ENCODE results near the gene CNTD1. TPM values are rescaled to one million over a fixed set of nuclear protein-coding genes. Genes with fewer than 3 reads are reported as not detected.

The CNTD1 gene, protein sequence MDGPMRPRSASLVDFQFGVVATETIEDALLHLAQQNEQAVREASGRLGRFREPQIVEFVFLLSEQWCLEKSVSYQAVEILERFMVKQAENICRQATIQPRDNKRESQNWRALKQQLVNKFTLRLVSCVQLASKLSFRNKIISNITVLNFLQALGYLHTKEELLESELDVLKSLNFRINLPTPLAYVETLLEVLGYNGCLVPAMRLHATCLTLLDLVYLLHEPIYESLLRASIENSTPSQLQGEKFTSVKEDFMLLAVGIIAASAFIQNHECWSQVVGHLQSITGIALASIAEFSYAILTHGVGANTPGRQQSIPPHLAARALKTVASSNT
- total RNA-seq, result 0.09 to 0.14 TPM in 2 of 3 replicates, not detected in the other

GRCh38 chr17:42798383-42799380 lies at the start of gene CNTD1, which contains the start of gene COA3:
CNTD1 (plus strand) TSS chr17:42798861; CDS start chr17:42799068, 207 bp downstream.
COA3 (minus strand) TSS chr17:42798704; CDS start chr17:42798681, 23 bp downstream.
- H3K27ac Mint-ChIP-seq, result peak within 1 kb of the TSS; percentile 87
- peak; percentile 58 to 79 for DNase-seq (ENCODE audit: low spot score in 2 of 2, unreplicated experiment in 2 of 2)
- peaks cover 15% of the 10 kb centered on the region for H3K4me1 Mint-ChIP-seq
- H3K36me3 Mint-ChIP-seq, result peaks cover 8% of the 10 kb centered on the region
- no peaks in the 10 kb centered on the region for H3K9me3 Mint-ChIP-seq
- TF ChIP-seq CTCF (IDR thresholded peaks at IDR 0.05; ENCODE audit: unreplicated experiment), result no peak
- peak within 1 kb of the TSS; percentile 91 for H3K4me3 Mint-ChIP-seq
- peaks cover 12% of the 10 kb centered on the region for H3K27me3 Mint-ChIP-seq (ENCODE audit: low read depth)

DNA sequence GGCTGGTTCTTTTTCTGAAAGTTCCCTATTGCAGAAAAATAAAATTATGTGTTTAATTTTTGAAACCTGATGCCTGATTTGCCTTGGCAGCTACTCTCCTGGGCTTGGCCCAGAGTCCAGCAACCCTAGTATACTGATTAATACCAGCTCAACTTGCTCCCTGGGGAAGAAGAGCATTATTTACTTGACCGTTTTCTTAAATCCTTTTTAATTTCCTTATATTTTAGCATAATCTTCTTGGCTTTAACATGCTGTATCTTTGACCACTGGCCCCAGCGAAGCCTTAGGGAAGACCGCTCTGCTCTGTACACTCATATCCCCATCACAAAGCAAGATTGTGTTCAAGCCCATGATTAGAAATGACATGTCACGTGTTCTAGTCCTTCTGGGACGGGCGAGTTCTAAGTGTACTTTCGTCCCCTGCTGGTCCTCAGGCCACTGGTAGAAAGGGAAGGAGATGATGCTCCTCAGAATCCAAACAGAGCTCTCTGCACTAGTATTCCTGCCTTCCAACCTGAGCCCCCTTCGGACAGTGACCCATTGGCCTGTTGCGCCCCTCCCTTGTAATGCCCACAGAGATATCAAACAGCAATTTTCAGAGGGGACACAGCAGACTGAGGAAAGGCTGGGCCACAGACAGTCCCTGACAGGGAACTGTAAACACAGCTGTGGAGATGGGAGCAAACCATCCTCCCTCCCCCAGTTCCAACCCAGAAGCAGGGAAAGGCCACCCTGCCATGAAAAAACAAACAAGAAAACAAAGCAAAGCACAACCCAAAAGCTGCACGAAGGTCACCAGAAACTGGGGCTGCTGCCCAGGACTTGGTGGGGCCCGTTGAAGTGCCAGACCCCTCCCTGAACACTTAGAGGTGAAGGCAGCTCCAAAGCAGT lies 49.5 kb upstream of the CNTD1 start:
- H3K27me3 Mint-ChIP-seq (ENCODE audit: low read depth), result peaks cover 16% of the 10 kb centered on the region
- peaks cover 6% of the 10 kb centered on the region for H3K4me1 Mint-ChIP-seq
- DNase-seq (ENCODE audit: low spot score in 2 of 2, unreplicated experiment in 2 of 2), result no peak
- no peak overlapping the region for H3K27ac Mint-ChIP-seq
- no peaks in the 10 kb centered on the region for H3K9me3 Mint-ChIP-seq
- no peak overlapping the region for H3K4me3 Mint-ChIP-seq
- H3K36me3 Mint-ChIP-seq, result no peaks in the 10 kb centered on the region
- no peak for TF ChIP-seq CTCF (IDR thresholded peaks at IDR 0.05; ENCODE audit: unreplicated experiment)

DNA sequence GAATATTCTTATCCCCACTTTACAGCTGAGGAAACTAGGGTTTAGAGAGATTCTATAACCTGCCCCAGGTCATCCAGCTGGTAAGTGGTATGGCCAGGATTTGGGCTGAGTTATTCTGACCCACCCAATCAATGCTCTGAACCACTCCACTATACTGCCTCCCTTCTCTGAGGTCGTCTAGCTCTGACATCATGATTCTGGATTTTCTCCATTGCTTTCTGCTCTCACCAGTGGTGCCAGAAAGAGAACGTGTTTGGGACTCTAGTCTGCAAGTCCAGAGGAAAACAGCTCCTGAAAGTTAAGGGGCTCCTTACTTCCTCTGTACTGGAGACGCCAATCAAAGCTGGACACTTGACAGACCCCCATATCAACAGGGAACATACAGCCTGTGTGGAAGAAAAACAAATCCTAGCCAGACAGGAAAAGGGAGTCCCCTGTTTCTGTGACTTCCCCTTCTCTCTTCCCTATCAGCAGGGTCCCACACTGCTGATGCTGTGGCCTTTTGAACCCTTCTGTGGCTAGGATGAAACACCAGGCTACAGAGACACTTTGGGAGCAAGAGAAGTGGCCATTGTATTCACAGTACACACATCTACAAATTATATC lies 47.8 kb upstream of the CNTD1 start:
- H3K9me3 Mint-ChIP-seq, result no peaks in the 10 kb centered on the region
- H3K27ac Mint-ChIP-seq, result no peak overlapping the region
- TF ChIP-seq CTCF (IDR thresholded peaks at IDR 0.05; ENCODE audit: unreplicated experiment), result no peak
- DNase-seq (ENCODE audit: low spot score in 2 of 2, unreplicated experiment in 2 of 2), result no peak
- H3K4me3 Mint-ChIP-seq, result no peak overlapping the region
- H3K36me3 Mint-ChIP-seq, result no peaks in the 10 kb centered on the region
- no peaks in the 10 kb centered on the region for H3K4me1 Mint-ChIP-seq
- peaks cover 24% of the 10 kb centered on the region for H3K27me3 Mint-ChIP-seq (ENCODE audit: low read depth)

- Mint-ChIP-seq H3K27me3 (ENCODE audit: low read depth) (peaks cover 27% of the 10 kb centered on the region), H3K4me1 (no peaks in the 10 kb centered on the region), H3K36me3 (no peaks in the 10 kb centered on the region), H3K4me3 (no peak overlapping the region), H3K27ac (no peak overlapping the region), H3K9me3 (no peaks in the 10 kb centered on the region)
- TF ChIP-seq CTCF (IDR thresholded peaks at IDR 0.05; ENCODE audit: unreplicated experiment), result no peak
- DNase-seq (ENCODE audit: low spot score in 2 of 2, unreplicated experiment in 2 of 2), result no peak
Observed at GRCh38 chr17:42751628-42752027, 47.0 kb upstream of the CNTD1 start.

DNA sequence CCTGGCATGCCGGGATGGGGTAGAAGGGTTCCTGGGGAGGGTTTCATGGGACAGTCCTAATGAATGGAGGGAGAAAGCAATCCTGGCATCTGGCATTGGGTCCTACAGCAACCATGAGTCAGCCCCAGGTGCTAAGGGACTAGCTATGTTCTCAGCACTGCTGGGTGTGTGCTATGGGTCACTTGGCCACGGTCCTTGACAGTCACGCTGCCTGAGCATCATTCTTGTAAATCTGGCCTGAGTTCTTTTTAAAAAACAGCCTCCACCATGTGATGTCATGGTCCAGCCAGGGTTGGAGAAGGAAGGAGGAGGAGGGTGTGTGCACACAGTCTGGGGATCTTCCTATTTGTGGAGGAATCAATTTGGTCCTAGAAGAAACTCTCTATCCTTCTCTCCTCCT lies 43.9 kb upstream of the CNTD1 start:
- H3K9me3 Mint-ChIP-seq, result no peaks in the 10 kb centered on the region
- no peaks in the 10 kb centered on the region for H3K4me1 Mint-ChIP-seq
- no peak overlapping the region for H3K27ac Mint-ChIP-seq
- TF ChIP-seq CTCF (IDR thresholded peaks at IDR 0.05; ENCODE audit: unreplicated experiment), result no peak
- no peak for DNase-seq (ENCODE audit: low spot score in 2 of 2, unreplicated experiment in 2 of 2)
- H3K36me3 Mint-ChIP-seq, result no peaks in the 10 kb centered on the region
- H3K4me3 Mint-ChIP-seq, result no peak overlapping the region
- peaks cover 40% of the 10 kb centered on the region for H3K27me3 Mint-ChIP-seq (ENCODE audit: low read depth)
